ENCODE data around the gene PTTG1IP2.

Gene PTTG1IP2

DNA sequence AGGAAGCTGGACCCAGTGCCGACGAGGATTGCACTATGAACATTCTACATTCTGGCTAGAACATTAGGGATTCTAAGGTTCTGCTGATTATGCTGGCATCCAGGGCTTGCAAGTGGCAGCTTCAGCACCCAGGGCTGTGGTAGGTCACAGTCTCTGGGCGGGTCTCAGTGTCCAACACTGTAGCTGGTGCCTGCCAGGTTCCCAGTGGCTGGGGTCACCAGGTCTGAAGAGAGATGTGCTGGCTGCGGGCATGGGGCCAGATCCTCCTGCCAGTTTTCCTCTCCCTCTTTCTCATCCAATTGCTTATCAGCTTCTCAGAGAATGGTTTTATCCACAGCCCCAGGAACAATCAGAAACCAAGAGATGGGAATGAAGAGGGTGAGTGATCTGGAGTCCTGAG lies at the start of gene PTTG1IP2:
TSS of gene PTTG1IP2 (plus strand) at position 86 of the 400 bp plus-strand sequence. CDS start at position 234, 148 bp downstream.
- no peak within 1 kb of the TSS for H3K27ac Mint-ChIP-seq
- DNase-seq (no peak), ATAC-seq (replicated peaks) (no peak)
- H3K4me3 Mint-ChIP-seq, result no peak within 1 kb of the TSS
- H3K27me3 Mint-ChIP-seq, result peaks cover 5 to 8% of the 10 kb centered on the region in 2 donors
- peaks cover 9 to 14% of the 10 kb centered on the region in 2 donors for H3K36me3 Mint-ChIP-seq
- peaks cover 0 to 5% of the 10 kb centered on the region in 2 donors for H3K4me1 Mint-ChIP-seq
- peaks cover 9 to 10% of the 10 kb centered on the region in 2 donors for H3K9me3 Mint-ChIP-seq

DNA sequence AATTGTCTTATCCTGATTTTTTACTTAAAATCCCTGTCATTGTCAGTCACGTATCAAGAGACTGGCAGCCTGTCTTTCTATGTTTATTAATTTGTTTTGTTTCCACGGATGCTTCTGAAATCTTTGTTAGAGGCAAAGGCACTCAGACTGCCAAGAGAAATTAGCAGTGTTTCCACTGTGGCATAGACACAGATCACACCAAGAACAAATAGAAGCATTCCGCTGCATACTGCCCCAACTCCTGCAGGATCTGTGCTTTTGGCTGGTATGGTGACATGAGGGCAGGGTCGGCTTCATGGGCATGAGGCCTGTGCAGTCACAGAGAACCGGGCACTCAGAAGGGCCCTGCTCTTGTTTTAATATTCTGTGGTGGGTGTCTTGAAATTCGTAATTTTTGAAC lies 47.8 kb upstream of the PTTG1IP2 start:
- ATAC-seq (replicated peaks), result no peak
- H3K27me3 Mint-ChIP-seq, result no peaks in the 10 kb centered on the region
- H3K4me3 Mint-ChIP-seq, result no peak overlapping the region
- no peaks in the 10 kb centered on the region for H3K9me3 Mint-ChIP-seq
- peaks cover 0 to 7% of the 10 kb centered on the region in 2 donors for H3K4me1 Mint-ChIP-seq
- no peaks in the 10 kb centered on the region for H3K36me3 Mint-ChIP-seq
- H3K27ac Mint-ChIP-seq, result no peak overlapping the region
- DNase-seq, result no peak

DNA sequence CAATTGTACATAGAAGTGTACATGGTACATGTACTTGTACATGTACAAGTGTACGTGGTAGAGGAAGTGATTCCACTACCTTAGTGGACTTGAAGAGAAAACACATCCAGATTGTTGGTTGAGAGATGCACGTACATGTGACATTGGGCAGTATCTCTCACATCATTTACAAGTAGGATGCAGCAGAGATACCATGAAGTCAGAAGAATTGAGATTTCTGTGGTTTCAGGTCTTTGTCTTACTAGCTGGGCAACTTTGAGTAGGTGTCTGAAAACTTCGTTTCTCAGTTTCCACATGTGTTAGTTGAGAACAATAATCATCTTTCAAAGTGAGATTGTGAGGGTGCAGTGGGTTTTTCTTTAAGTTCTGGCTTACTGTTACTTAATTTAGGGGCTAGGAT lies 44.7 kb upstream of the PTTG1IP2 start:
- H3K36me3 Mint-ChIP-seq, result no peaks in the 10 kb centered on the region
- H3K4me1 Mint-ChIP-seq, result peaks cover 0 to 7% of the 10 kb centered on the region in 2 donors
- H3K27ac Mint-ChIP-seq, result no peak overlapping the region
- H3K9me3 Mint-ChIP-seq, result no peaks in the 10 kb centered on the region
- ATAC-seq (replicated peaks), result no peak
- no peak overlapping the region for H3K4me3 Mint-ChIP-seq
- H3K27me3 Mint-ChIP-seq, result peaks cover 0 to 7% of the 10 kb centered on the region in 2 donors
- no peak for DNase-seq

DNA sequence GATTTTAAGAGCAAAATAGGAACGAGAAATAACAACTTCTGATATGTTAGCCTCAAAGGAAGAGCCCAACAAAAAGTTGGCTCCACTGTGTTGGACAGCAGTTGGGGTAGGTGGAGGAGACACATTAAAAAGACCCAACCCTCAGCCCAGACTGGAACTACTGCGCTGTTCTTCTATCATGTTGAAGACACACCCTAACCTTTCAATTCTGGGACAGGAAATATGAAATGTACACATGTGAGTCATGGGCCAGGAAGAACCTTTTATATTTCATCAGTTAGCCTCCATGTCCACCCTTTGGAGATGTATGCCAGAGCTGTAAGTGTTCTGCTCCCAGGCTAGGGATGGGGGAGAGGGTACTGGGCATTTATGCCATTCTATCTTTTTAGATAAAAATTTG lies 44.1 kb upstream of the PTTG1IP2 start:
- H3K27ac Mint-ChIP-seq, result no peak overlapping the region
- DNase-seq, result no peak
- no peaks in the 10 kb centered on the region for H3K9me3 Mint-ChIP-seq
- no peaks in the 10 kb centered on the region for H3K36me3 Mint-ChIP-seq
- peaks cover 4 to 12% of the 10 kb centered on the region in 2 donors for H3K27me3 Mint-ChIP-seq
- ATAC-seq (replicated peaks), result no peak
- no peak overlapping the region for H3K4me3 Mint-ChIP-seq
- H3K4me1 Mint-ChIP-seq, result peaks cover 0 to 7% of the 10 kb centered on the region in 2 donors

DNA sequence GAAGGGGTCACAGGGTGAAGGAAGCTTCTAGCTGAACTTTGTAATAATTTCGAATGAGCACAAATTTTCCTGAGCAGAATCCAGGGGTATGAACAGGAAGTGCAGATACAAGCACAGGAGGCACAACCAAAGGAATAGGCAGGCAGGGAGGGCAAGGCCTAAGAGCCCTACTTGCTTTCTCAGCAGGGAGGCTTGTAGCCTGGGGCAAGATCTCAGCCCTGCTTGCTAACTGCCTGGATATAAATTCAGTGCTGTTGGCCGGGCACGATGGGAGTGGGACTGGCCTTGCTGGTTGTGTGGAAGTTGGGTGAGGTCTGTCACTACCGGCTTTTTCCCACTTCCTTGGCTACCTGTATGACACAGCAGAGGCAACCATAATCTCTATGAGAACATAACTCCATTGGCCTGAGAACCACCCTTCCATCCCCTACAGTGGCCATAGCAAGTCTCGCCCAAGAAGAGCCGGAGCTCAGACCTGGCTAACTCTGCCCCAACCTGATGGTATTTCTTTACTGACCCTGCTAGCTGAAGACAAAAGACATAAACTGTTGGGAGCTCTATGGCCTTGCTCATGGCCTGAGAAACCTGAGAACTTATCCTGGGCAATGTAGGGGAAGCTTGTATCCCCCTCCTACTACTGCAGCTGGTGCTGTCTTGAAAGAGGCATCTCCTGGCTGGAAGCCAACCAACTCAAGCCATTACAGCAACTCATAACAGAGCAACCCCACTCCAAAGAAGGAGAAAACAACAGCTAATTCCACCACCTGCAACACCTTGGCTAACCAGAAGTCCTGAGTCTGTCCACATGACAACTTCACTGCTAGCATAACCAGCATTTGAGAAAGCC lies 38.6 kb upstream of the PTTG1IP2 start:
- no peak overlapping the region for H3K27ac Mint-ChIP-seq
- no peaks in the 10 kb centered on the region for H3K4me1 Mint-ChIP-seq
- H3K27me3 Mint-ChIP-seq, result peaks cover 34 to 44% of the 10 kb centered on the region in 2 donors
- ATAC-seq (replicated peaks) (no peak), DNase-seq (no peak)
- H3K4me3 Mint-ChIP-seq, result no peak overlapping the region
- peaks cover 4 to 9% of the 10 kb centered on the region in 2 donors for H3K9me3 Mint-ChIP-seq
- H3K36me3 Mint-ChIP-seq, result peaks cover 0 to 3% of the 10 kb centered on the region in 2 donors

DNA sequence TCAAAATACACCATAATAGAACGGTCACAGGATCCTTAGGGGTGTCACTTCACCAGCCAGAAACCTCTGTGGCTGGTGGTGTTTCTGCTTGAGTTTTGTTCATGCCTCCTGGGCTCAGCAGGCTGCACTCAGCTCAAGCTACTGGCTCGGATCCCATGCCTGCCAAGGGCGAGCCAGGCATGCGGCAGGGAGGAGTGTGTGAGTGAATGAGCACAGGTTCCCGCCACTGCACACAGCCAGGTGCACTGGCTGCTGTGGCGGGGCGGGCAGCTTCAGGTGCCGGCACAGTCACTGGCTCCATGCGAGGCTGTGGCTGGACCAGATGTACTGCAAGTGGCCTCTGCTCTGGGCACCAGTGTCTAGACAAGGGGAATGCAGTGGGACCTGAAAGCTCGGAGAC lies 36.7 kb upstream of the PTTG1IP2 start:
- Mint-ChIP-seq H3K27me3 (peaks cover 51 to 53% of the 10 kb centered on the region in 2 donors), H3K9me3 (peaks cover 12 to 15% of the 10 kb centered on the region in 2 donors), H3K27ac (no peak overlapping the region), H3K36me3 (peaks cover 0 to 3% of the 10 kb centered on the region in 2 donors), H3K4me3 (no peak overlapping the region), H3K4me1 (no peaks in the 10 kb centered on the region)
- ATAC-seq (replicated peaks) (no peak), DNase-seq (no peak)

DNA sequence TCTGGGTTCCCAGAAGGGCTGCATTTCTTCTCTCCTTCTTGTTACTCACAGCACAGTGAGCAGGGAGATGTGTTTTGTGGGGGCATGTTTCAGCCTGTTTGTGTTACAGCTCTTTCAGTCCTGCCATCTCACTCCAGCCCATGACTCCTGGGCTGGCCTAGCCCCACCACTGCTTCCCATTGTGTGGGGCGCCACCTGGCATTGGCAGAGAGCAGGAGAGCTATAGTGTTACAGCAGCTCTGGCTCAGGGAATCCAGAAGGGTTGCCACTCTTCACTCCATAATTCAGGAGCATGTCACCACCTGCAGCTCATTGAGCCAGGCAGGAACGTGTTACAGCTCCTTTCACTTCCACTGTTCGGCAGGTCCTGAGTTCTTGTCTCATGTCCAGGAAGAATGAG lies 36.2 kb upstream of the PTTG1IP2 start:
- ATAC-seq (replicated peaks) (no peak), DNase-seq (no peak)
- Mint-ChIP-seq H3K9me3 (peaks cover 13 to 18% of the 10 kb centered on the region in 2 donors), H3K4me3 (no peak overlapping the region), H3K36me3 (peaks cover 0 to 3% of the 10 kb centered on the region in 2 donors), H3K27ac (no peak overlapping the region), H3K4me1 (no peaks in the 10 kb centered on the region), H3K27me3 (peaks cover 54 to 55% of the 10 kb centered on the region in 2 donors)

DNA sequence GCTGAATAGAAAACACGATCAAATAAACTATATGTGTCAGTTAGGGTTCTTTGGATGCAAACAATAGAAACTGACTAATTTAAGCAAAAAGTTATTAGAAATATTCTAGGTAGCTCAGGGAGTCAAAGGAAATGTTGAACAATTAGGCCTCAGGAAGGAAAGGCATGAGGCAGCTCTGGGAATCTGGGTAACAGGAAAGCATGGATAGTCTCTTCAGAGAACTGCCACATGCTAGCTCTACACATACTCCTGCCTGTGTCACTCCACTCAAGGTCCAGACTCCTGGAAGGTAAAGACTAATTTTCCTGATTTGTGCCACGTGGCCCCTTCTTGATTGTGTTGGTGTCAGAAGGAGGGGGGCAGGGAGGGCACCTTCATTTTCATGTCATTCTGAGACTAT lies 23.8 kb upstream of the PTTG1IP2 start:
- Mint-ChIP-seq H3K4me3 (no peak overlapping the region), H3K27me3 (peaks cover 0 to 19% of the 10 kb centered on the region in 2 donors), H3K4me1 (no peaks in the 10 kb centered on the region), H3K27ac (no peak overlapping the region), H3K9me3 (no peaks in the 10 kb centered on the region), H3K36me3 (no peaks in the 10 kb centered on the region)
- DNase-seq (no peak), ATAC-seq (replicated peaks) (no peak)

DNA sequence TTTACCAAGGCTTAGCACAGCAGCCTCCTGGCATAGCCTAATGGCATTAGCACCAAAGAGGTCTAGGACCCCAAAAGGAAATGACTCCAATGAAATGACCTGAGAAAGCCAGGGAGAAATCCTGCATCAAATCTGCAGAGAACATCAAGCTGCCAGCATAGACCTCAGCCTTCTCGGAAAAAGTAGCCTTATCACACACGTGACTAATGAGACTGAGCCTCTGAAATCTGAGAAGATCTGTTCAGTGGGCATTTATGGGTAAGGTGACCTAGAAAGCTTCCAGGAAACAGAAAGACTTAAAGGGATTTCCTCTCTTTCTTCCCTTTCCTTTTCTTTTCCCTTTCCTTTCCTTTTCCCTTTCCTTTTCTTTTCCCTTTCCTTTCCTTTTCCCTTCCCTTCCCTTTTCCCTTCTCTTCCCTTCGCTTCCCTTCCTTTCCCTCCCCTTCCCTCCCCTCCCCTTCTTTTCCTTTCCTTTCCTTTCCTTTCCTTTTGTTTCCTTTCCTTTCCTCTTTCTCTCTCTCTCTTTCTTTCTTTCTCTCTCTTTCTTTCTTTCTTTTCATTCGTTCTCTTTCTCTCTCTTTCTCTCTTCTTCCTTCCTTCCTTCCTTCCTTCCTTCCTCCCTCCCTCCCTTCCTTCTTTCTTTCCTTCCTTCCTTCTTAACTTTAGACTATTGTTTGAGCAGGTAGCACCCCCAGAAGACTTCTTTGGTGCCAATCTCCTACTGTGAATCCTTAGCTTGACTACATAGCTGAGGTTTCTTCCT lies 23.1 kb upstream of the PTTG1IP2 start:
- Mint-ChIP-seq H3K4me3 (no peak overlapping the region), H3K27me3 (peaks cover 0 to 19% of the 10 kb centered on the region in 2 donors), H3K4me1 (no peaks in the 10 kb centered on the region), H3K36me3 (no peaks in the 10 kb centered on the region), H3K27ac (no peak overlapping the region), H3K9me3 (no peaks in the 10 kb centered on the region)
- ATAC-seq (replicated peaks) (no peak), DNase-seq (no peak)

DNA sequence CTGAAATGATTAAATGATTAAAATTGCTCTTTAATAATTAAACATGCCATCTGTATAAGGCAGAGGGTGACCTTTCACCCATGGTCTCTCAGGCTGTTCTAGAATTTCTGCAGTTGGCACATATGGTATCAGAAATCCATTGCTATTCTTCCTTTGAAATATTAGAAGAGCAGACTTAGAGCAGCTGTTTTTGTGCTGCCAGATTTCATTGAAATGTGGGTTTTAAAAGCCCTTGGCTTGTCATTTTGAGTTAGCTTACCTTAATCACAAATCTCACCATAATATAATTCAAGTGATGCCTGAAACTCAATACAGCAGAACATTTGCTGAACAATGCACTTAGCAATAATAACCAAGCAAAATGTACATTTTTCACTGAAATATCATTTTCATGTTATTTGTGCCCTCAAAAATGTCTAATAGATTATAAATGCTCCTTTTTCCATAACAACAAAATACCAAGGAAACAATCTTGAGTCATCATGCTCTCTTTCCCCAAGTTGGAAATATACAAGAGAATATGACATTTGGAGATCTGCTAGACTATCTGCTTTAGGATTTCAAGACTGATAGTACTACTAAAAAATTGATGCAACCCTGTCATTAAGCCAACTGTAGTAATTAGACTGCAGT lies 16.1 kb upstream of the PTTG1IP2 start:
- no peak for DNase-seq
- Mint-ChIP-seq H3K27me3 (peaks cover 5 to 6% of the 10 kb centered on the region in 2 donors), H3K4me1 (peaks cover 7 to 10% of the 10 kb centered on the region in 2 donors), H3K9me3 (no peaks in the 10 kb centered on the region), H3K36me3 (no peaks in the 10 kb centered on the region), H3K27ac (no peak overlapping the region), H3K4me3 (no peak overlapping the region)
- ATAC-seq (replicated peaks), result no peak

DNA sequence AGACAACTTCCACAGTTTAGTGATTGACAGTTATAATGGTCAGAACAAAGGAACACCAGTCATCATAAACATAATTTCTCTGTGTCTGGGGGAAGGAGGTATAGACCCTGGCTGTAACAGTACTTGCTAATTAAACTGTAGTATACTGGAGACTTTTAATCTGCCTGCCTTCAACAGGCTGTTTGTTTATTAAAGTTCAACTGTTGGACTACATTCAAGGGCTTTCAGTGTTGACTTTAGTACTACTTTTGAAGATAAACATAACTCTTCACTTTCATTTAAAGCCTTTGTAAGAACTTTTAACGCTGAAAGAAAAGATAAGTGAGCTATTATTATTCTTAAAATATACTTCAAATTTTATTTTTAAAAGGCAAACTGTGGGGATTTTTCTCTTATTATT lies 15.5 kb upstream of the PTTG1IP2 start:
- Mint-ChIP-seq H3K4me3 (no peak overlapping the region), H3K4me1 (peaks cover 7 to 10% of the 10 kb centered on the region in 2 donors), H3K36me3 (no peaks in the 10 kb centered on the region), H3K27me3 (peaks cover 5 to 6% of the 10 kb centered on the region in 2 donors), H3K27ac (no peak overlapping the region), H3K9me3 (no peaks in the 10 kb centered on the region)
- DNase-seq (no peak), ATAC-seq (replicated peaks) (no peak)

DNA sequence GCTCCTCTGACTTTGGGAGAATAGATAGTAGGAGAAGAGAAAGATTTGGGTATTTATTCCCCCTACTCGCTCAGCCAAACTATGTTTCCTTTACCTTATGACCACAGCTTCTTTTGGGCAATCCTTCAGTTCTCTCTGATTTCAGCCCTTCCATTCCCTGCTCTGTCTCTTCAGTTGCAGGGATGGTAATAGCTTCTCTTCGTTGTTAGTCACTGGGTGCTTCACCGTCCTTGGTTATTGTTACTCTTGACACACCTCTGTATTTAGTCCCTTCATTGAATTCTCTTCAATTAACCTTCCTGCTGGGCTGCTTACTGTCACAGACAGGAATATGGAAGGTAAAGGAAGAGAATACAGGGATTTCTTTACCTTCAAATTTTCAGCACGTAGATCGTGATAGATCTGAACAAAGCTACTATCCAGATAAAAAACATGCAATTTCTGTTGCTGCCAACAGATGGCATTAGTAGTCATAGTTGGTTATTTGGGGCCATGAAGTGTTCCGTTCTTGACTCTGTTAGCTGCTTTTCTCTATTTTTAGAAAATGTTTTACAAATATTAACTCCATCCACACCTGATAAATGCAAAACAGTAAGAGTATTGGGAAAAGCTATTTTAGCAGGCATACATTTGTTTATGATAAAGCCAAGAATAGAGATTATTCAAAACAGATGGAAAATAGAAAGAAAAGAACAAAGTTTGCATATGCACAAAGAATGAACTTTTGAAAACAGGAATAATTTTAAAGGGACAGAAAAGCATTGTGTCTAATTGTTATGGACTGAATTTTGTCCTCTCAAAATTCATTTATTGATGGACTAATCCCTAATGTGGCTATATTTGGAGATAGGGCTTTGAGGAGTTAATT lies 14.0 kb upstream of the PTTG1IP2 start:
- Mint-ChIP-seq H3K4me1 (peaks cover 7 to 10% of the 10 kb centered on the region in 2 donors), H3K27ac (peak overlapping the region; percentile 63), H3K36me3 (no peaks in the 10 kb centered on the region), H3K4me3 (peak overlapping the region; percentile 64 to 73), H3K27me3 (peaks cover 5 to 6% of the 10 kb centered on the region in 2 donors), H3K9me3 (no peaks in the 10 kb centered on the region)
- ATAC-seq (replicated peaks) (peak; percentile 77 to 81), DNase-seq (no peak)

DNA sequence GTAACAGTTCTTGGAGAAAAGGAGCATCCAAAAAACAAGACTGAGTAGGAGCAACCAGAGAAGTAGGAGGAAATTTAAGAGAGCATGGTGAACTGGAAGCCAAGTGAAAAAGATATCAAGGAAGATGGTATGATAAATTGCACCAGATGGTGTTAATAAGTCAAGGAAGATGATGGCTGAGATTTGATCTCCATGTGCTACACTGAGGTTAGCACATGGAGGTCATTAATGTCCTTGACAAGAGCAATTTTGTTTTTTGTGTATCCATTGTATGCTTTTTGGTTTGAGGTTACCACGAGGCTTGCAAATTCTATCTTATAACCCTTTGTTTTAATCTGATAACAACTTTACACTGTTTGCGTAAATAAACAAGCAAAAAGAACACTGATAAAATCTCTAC lies 11.3 kb upstream of the PTTG1IP2 start:
- H3K36me3 Mint-ChIP-seq, result no peaks in the 10 kb centered on the region
- peaks cover 5 to 6% of the 10 kb centered on the region in 2 donors for H3K27me3 Mint-ChIP-seq
- peaks cover 11 to 14% of the 10 kb centered on the region in 2 donors for H3K4me1 Mint-ChIP-seq
- H3K27ac Mint-ChIP-seq, result no peak overlapping the region
- no peak overlapping the region for H3K4me3 Mint-ChIP-seq
- no peaks in the 10 kb centered on the region for H3K9me3 Mint-ChIP-seq
- DNase-seq, result no peak
- no peak for ATAC-seq (replicated peaks)
